BJ (cell line): ENCODE measurements around the gene ARHGAP20. TPM values are rescaled to one million over a fixed set of nuclear protein-coding genes. Genes with fewer than 3 reads are reported as not detected.

Experiments
- CTCF ChIA-PET: fragments of 350-600 bp; formaldehyde crosslinking; extraction: SDS; loops from one replicate; lab custom pipeline; 2021; ENCODE audit warnings: antibody characterized with exemption, inconsistent platforms; lab: Yijun Ruan, JAX
- POLR2A ChIA-PET: fragments of 300-600 bp; sonication (Branson Sonifier 250); formaldehyde crosslinking; extraction: SDS; loops from one replicate; lab custom pipeline; 2021; ENCODE audit warnings: antibody characterized with exemption; lab: Charles Lee
- DNase-seq: peaks from one replicate; pipeline ENCODE4 v3.0.0-alpha.2; 2011; ENCODE audit warnings: low read depth
- H3K27me3 ChIP-seq: 2 replicates; pipeline ENCODE4 v1.6.0; 2011; ENCODE audit warnings: low read length; ENCODE audit not compliant: control insufficient read depth, insufficient read depth
- H3K36me3 ChIP-seq: 2 replicates; pipeline ENCODE4 v1.5.1; 2011; ENCODE audit warnings: low read length; ENCODE audit not compliant: control insufficient read depth, insufficient read depth
- H3K4me3 ChIP-seq: 2 replicates; pipeline ENCODE4 v1.5.1; 2011; ENCODE audit warnings: low read depth, mild to moderate bottlenecking, control low read depth, low read length
- CTCF ChIP-seq: IDR thresholded peaks from 2 replicates; pipeline ENCODE4 v1.5.1; 2011; ENCODE audit warnings: low read depth, mild to moderate bottlenecking, control low read depth, inconsistent platforms, low read length, moderate library complexity; ENCODE audit not compliant: insufficient read depth
- polyA plus RNA-seq: library from polyadenylated mRNA; depleted of rRNA; stranded (reverse); fragments of >200 nt; gene quantifications from 2 replicates; pipeline ENCODE4 v1.2.3, GENCODE V29; 2011

Gene ARHGAP20
- polyA plus RNA-seq, 1 experiment: 2.5 TPM

- H3K4me3 ChIP-seq: no peak overlapping the region
- TF ChIP-seq CTCF: no peak
- DNase-seq: no peak
- CTCF ChIA-PET: no interaction called here
- no peaks in the 10 kb centered on the region for H3K36me3 ChIP-seq
- H3K27me3 ChIP-seq: no peaks in the 10 kb centered on the region
- POLR2A ChIA-PET: no interaction called here
These were observed 35.3 kb upstream of the ARHGAP20 start for GRCh38 chr11:110747531-110747930.

- no peak for DNase-seq
- CTCF ChIA-PET: interaction anchor here (0.5 kb wide), 1 partner anchor 155 kb away, joined by 3 read pairs; no protein-coding TSS in a partner anchor
- no peak overlapping the region for H3K4me3 ChIP-seq
- no peak for TF ChIP-seq CTCF
- no peaks in the 10 kb centered on the region for H3K27me3 ChIP-seq
- H3K36me3 ChIP-seq: no peaks in the 10 kb centered on the region
- POLR2A ChIA-PET: no interaction called here
These were observed 26.4 kb upstream of the ARHGAP20 start for GRCh38 chr11:110738641-110739040.

DNA sequence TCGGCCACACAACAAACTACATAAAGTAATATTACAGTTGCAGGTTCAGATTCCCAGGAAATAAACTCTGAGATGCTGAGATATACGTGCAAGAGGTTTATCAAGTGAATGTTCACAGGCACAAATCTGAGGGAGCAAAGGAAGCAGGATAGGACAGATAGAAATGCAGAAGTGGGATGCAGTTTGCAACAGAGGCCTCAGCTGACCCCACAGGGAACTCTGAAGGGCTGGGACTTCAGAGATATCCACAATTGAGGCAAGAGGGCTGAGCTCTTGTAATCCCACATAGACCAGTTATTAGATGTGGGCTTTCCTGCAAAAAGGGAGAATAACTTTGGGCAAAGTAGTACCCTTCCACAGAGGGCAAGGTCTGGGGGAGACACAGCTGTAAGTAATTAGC, 25.4 kb upstream of the ARHGAP20 start:
- no peaks in the 10 kb centered on the region for H3K36me3 ChIP-seq
- CTCF ChIA-PET: no interaction called here
- no peak for DNase-seq
- no peak overlapping the region for H3K4me3 ChIP-seq
- H3K27me3 ChIP-seq: no peaks in the 10 kb centered on the region
- POLR2A ChIA-PET: no interaction called here
- no peak for TF ChIP-seq CTCF

DNA sequence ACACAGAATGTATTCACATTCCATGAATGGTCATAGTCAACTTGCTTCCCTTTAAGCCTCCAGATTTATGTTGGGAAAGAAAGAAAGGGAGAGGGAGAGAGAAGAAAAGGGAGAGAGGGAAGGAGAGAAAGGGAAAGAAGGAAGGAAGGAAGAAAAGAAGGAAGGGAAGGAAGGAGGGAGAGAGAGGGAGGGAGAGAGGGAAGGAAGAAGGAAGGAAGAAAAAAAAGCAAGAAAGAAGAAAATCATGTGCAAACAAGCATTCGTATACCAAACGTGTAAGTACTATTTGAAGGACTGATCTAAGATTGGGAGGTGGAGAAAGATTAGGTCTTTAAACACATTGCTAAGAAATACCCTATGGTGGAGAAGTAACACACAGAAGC, 23.9 kb upstream of the ARHGAP20 start:
- no peak for DNase-seq
- H3K4me3 ChIP-seq: no peak overlapping the region
- POLR2A ChIA-PET: no interaction called here
- H3K36me3 ChIP-seq: no peaks in the 10 kb centered on the region
- no peaks in the 10 kb centered on the region for H3K27me3 ChIP-seq
- TF ChIP-seq CTCF: no peak
- CTCF ChIA-PET: no interaction called here

DNA sequence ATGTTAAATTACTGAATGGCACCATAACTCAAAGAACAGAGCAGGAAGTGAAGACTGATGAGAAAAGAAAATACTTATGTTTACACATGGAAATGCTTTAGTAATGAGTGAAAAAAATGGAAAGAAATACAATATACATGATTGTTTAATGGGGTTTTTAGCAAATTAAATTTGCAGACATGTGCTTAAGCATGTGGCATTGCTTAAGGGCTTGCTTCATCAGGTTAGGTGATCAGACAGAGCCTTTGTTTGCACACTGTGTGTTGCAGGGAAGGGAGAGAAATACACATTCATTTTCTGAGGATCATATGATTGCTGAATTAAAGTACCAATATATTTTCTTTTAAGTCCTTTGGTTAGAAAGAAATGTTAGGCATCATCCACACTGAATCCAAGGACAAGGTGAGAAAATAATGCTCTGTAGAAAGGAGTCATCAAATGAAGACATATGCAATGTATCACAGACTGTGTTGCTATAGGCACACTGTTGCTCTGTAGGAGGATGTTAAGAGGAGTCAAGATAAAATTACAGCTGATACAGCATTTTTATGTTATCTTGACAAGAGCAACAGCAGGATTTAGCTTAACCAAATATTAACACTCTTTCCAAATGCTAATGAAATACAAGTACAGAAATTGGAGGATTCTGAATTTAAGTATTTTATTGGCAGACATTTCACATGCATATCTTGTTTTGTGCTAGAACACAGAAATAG, 23.4 kb upstream of the ARHGAP20 start:
- ChIA-PET CTCF (no interaction called here), POLR2A (no interaction called here)
- TF ChIP-seq CTCF: no peak
- H3K4me3 ChIP-seq: no peak overlapping the region
- H3K36me3 ChIP-seq: no peaks in the 10 kb centered on the region
- DNase-seq: no peak
- H3K27me3 ChIP-seq: no peaks in the 10 kb centered on the region
